Activated CD4-positive, alpha-beta T cell treated with anti-CD3 and anti-CD28 coated beads for 24 hours (primary cell): Measurements from ENCODE around the gene ZNF622.

ENCODE experiments used
- DNase-seq, 2 donors: peaks; one replicate each; pipeline ENCODE4 v3.0.0-alpha.2; 2020; ENCODE audit warnings: low read depth in 2 of 2

ZNF622 gene

DNA sequence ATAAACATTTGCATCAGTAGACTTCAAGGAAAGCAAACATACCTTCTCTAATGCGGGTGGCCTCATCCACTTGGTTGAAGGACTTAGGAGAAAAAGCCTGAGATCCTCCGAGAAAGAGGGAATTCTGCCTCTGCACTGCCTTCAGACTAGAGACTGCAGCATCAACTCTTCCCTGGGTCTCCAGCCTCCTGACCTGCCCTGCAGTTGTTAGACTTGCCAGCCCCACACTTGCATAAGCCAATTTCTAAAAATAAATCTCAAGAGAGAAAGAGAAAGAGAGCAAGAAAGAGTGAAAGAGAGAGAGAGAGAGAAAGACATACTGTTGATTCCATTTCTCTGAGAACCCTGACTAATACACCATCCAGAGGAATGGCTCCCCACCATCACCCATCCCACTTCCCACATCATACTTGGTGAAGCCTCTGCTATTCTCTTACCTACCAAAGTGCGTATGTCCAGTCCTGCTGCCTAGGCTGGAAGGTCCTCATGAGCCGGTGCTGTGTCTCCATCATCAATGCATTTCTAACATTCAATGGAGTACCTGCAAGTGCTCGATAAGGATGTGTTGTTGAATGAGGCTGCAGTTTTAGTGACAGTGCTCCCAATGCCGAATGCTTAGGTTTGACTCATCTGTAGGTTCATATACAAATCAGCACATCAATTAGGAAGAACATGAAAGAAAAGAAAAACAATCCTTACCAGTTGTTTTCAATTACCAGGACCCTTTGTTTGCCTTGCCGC is 35.1 kb downstream of the ZNF622 start:
- DNase-seq, result no peak

DNA sequence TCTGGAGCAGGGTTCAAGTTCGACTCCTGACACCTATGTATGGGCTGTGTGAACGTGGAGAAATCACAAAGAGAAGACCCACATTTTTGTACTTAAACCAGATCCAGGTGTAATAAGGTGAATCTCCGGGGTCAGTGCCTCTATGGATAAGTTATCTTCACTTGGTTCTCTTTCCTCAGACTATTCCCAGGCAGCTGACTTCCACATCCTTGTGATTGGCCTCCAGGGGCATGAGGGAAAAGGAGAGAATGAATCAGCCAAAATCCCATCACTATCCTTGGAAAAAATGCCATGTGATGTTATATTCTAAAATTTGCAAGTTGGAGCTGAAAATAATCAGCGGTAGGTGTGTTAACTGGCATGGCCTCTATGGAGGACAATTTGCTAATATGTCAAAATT is 37.2 kb downstream of the ZNF622 start:
- DNase-seq, result no peak

DNA sequence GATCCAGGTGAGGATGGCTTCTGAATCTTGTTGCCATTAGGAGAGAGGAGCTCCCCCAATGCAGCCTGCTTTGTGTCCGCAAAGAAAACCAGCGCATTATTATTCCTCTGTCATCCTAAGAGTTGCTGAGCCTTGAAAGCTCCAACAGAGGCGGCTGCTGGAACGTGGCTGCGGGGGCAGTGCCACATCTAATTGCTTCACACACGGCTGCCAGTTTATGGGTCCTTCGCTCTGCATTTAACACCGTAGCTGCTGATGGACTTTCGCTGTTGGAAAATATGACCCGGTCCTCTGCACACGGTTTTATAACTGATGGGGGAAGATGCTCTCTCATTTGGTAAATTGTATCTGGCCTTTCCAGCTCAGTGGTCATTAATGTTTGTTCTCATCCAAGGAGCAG is 38.0 kb downstream of the ZNF622 start:
- no peak for DNase-seq

DNA sequence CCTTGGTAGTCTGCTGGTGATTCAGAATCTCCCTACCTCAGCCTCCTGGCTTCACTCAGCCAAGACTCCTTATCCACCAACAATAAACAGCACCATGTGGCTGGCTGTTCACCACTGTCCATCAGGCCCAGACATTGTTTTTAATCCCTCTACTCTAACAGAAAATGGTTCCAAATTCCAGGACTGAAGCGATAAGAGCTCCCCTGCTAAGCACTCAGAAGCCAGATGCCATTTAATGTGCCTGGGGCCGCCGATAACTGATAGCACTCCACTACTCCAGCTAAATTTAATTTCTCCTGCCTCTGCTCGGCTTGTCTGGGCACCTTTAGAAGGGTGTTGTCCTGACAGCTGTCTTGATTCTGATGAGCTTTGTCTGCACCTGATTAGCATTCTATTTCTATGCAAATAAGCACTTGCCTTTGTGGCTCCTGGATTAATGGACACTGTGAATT is 47.1 kb downstream of the ZNF622 start:
- no peak for DNase-seq

DNA sequence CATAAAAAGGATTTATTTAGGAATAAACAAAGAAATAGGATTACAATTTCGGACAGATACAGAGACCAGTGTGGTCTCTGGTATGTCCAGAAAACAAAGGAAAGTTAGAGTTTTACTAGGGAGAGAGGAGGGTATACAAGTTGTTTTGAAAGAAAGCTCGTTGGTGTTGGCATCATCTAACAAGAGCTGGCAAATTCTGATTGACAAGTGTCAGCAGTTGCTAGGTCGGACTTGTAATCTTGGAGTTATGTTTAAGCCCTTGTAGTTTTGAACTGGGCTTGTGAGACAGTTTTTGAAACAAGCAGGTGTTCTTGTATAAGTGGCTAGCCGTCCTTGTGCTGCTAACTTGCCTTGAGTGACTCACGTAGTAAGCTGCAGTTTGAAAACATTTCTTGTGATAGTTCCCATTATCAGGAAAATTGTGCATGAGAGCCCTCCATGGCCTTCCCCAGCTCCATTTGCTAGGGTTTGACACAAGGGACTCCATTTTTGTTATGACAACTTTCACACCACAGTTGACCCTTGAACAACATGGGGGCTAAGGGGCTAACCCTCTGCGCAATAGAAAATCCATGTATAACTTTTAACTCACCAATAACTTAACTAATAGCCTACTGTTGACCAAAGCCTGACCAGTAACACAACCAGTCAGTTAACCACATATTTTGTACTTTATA is 48.1 kb downstream of the ZNF622 start:
- no peak for DNase-seq

DNA sequence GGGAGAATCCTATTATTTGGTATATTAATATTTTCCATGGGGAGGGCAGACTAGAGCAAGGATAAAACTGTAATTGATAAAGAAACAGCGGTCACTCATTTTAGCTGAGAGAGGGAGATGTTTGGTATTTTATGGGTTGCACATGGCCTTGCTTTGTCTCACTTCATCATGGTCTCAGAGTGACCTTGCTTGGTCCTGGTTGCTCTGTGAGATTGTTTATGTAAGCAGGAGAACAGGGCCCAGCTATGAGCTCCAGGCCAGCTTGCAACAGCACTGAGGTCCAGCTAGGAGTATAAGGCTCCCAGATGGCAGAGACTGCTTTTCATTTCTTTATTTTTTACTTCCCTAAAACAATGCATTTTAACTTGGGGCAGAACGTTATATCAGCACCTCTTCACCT is 50.7 kb downstream of the ZNF622 start:
- DNase-seq, result no peak

DNA sequence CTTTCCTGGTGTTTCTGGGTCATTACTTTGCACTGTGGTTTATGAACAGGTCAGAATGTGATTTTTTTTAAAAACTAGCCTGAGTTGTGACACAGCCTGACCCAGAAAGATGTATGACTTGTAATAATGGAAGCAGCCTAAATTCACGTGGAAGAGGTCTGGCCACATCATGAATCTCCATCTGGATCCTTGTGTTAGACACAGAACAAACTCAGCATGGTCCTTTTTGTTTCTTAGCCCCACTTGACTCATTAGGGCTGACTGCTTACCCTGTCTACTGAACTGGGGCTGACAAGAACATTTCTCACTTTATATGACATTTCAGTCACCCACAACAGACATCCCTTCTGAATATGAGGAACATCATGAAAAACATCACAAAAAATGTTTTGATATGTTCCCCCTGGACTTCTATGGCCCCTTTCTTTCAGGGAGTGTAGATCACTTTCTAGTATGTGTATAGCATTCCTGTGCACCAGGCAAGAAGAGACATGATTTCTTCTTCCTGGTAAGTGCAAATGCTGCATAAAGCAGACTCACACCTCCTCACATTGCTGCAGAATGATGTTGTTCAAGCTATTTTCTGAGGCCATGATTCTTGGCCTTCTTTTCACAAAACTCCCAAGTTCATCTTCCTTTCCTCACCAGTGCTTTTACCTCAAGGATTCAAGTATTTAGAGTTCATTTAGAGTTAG is 52.3 kb downstream of the ZNF622 start:
- no peak for DNase-seq

DNA sequence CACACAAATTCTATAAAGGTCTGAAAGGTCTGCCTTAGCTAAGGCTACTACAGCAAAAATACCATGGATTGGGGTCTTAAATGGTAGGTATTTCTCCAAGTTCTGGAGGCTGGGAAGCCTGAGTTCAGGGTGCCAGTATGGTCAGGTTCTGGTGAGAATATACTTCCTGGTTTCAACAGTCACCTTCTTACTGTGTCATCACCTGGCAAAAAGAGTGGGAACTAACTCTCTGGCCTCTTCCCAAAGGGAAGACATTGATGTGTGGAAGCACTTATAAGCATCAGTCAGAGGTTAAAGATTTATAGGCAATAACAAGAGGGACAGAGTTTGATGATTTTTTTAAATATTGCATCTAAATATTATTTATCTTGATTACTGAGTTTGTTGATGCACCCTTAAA is 53.0 kb downstream of the ZNF622 start:
- DNase-seq, result no peak

DNA sequence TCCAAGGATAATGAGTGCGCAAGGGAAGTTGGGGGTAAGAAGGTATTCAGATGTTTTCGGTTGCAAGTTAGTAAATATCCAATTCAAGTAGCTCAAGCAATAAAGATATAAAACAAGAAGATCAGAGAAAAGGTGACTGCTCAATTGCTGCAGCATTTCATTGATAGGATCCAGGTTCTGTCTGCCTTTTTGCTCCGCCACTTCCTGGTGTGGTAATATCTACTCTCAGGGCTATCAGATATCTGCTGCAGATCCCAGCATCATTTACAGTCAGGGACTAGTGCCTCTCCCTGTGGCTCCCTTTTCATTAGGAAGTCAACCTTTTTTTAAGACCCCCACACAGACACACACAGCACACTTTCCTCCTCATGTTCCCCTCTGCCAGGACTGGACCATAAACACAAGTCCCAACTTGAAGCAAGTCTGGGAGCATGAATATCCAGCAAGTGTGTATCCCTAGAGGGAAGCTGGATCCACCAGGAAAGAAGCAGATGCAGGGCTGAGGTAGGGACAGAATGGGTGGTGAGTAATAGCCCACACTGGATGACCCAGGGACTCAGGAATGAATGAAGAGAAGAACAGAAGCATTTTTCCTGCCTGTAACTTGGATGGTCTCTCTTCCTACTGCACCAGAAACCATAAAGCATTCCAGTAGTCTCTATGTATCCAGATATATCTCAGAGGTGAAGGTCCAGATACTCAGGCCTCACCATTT is 53.7 kb downstream of the ZNF622 start:
- no peak for DNase-seq

DNA sequence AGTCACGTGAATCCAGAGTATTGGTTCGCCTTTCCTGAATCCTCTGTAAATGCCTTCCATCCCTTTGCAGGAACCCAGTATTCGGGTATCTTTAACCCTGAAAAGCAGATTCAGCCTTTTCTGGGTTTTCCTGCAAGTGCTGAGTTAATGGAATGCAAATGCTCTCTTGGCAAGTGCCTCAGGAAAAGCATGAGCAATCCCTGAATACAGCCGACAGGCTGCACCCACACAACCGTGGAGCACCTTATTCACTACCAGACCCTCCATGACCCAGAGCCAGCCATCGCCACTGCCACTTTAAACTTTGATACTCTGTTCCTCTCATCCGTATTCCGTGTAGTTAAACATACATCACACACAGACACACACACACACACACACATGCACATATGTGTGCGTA is 54.4 kb downstream of the ZNF622 start:
- DNase-seq, result no peak

DNA sequence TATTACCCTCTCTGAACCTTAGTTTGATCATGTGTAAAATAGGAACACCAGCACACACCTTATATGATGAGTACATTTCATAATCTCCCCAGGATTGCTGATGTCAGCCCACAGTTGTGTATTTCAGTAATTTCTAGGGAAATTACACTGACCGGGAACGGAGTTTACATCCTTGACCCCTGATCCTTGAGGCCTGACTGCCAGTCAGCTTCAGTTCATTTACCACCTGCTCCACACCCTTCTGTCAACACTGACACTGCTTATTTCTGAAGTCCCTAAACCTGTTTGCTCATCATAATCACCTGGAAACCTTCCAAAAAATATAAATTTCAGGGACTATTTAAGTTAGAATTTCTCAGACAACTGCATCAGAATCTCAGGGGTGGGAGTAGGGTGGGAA is 55.3 kb downstream of the ZNF622 start:
- DNase-seq, result no peak

DNA sequence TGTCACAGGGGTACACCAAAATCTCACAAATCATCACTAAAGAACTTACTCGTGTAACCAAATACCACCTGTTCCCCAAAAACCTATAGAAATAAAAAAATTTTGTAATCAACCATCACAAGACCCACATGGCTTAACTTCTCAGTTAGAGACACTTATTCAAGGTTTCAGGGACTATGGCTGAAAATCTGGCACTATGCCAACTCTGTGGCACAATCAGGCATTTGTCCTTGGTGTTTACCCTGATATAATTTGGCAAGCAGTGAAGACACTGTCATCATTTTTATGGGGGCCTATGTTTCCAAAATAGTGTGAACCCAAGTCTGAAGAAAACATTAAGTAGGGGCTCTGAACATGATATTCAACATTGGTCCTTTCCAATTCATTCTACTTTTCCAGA is 59.0 kb downstream of the ZNF622 start:
- no peak for DNase-seq

DNA sequence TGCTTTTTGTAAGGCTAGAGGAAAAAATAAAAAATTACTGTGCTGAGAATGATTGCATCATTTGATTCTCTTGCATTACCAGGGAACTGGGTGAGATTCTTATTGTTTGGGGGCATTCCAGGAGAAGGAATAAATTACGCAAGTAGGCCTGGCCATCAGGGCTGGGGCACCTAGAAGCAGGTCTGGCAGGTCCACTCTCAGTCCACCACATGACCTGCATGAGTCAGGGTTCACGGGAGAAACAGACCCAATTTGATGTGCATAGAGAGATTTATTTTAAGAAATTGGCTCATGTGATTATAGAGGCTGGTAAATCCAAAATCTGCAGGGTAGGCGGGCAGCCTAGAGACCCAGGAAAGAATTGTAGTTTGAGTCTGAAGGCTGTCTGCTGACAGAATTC is 59.6 kb downstream of the ZNF622 start:
- no peak for DNase-seq
